IMR-90 (cell line): ENCODE measurements around the gene JAKMIP1. TPM values are rescaled to one million over a fixed set of nuclear protein-coding genes. Genes with fewer than 3 reads are reported as not detected.

Experiments
- ATAC-seq: fragments of 200-7000 bp; cut with Tn5 transposase; 2 replicates; pipeline ENCODE4 v1.9.1; 2020; ENCODE audit warnings: low read depth, mild to moderate bottlenecking, moderate library complexity
- BruUV-seq: library from RNA; stranded (reverse); fragments of 400-500 nt; replicated peaks from 2 replicates; lab custom pipeline; 2021; lab: Mats Ljungman, UMichigan
- CTCF ChIA-PET: fragments of 300-600 bp; formaldehyde crosslinking; extraction: SDS; loops from one replicate; lab custom pipeline; 2021; ENCODE audit warnings: antibody characterized with exemption; lab: Yijun Ruan, JAX
- POLR2A ChIA-PET: fragments of 300-600 bp; sonication (Branson Sonifier 250); formaldehyde crosslinking; loops from one replicate; lab custom pipeline; 2022; ENCODE audit warnings: antibody characterized with exemption; ENCODE audit not compliant: unreplicated experiment; lab: Charles Lee
- DNase-seq: peaks from one replicate; pipeline ENCODE4 v3.0.0; 2013
- H2AFZ ChIP-seq: replicated peaks from 2 replicates; pipeline ENCODE3; 2013; ENCODE audit warnings: low read length, mild to moderate bottlenecking; ENCODE audit not compliant: poor library complexity
- H2AK5ac ChIP-seq: 2 replicates; pipeline ENCODE4 v1.6.1; 2013; ENCODE audit warnings: low read depth, low read length, inconsistent platforms
- H2AK9ac ChIP-seq: replicated peaks from 2 replicates; pipeline ENCODE3; 2013; ENCODE audit warnings: mild to moderate bottlenecking, low read depth, low read length, moderate library complexity; ENCODE audit not compliant: poor library complexity
- H2BK120ac ChIP-seq: 2 replicates; pipeline ENCODE4 v1.6.1; 2013; ENCODE audit warnings: low read depth, low read length, inconsistent platforms
- H2BK15ac ChIP-seq: 3 replicates; pipeline ENCODE4 v1.6.1; 2013; ENCODE audit warnings: low read depth, low read length, inconsistent platforms
- H2BK20ac ChIP-seq: 2 replicates; pipeline ENCODE4 v1.6.1; 2013; ENCODE audit warnings: low read depth, mild to moderate bottlenecking, inconsistent platforms, low read length, moderate library complexity
- H2BK5ac ChIP-seq: 2 replicates; pipeline ENCODE4 v1.6.1; 2013; ENCODE audit warnings: mild to moderate bottlenecking, low read depth, low read length, inconsistent platforms; ENCODE audit not compliant: poor library complexity, severe bottlenecking
- H3K14ac ChIP-seq: replicated peaks from 2 replicates; pipeline ENCODE4 v1.6.1; 2013; ENCODE audit warnings: low read depth, low read length, inconsistent platforms
- H3K18ac ChIP-seq: 2 replicates; pipeline ENCODE4 v1.6.1; 2013; ENCODE audit warnings: low read depth, low read length, control low read depth
- H3K23ac ChIP-seq: 2 replicates; pipeline ENCODE4 v1.6.1; 2013; ENCODE audit warnings: low read depth, low read length, inconsistent platforms
- H3K27ac ChIP-seq: 2 replicates; pipeline ENCODE4 v1.5.1; 2013; ENCODE audit warnings: mild to moderate bottlenecking, control low read depth, low read length; ENCODE audit not compliant: insufficient read depth
- H3K27me3 ChIP-seq: 2 replicates; pipeline ENCODE4 v1.6.1; 2013; ENCODE audit warnings: low read length; ENCODE audit not compliant: control insufficient read depth, insufficient read depth
- H3K36me3 ChIP-seq: 2 replicates; pipeline ENCODE4 v1.6.1; 2013; ENCODE audit warnings: low read length, mixed read lengths; ENCODE audit not compliant: control insufficient read depth, insufficient read depth
- H3K4ac ChIP-seq: 2 replicates; pipeline ENCODE4 v1.6.1; 2013; ENCODE audit warnings: low read depth, low read length, inconsistent platforms
- H3K4me1 ChIP-seq: 2 replicates; pipeline ENCODE4 v1.6.1; 2013; ENCODE audit warnings: low read length, mixed read lengths; ENCODE audit not compliant: control insufficient read depth, insufficient read depth
- H3K4me2 ChIP-seq: 2 replicates; pipeline ENCODE4 v1.6.1; 2013; ENCODE audit warnings: low read depth, mild to moderate bottlenecking, control low read depth, low read length, moderate library complexity
- H3K4me3 ChIP-seq: 2 replicates; pipeline ENCODE4 v1.5.1; 2013; ENCODE audit warnings: low read depth, mild to moderate bottlenecking, control low read depth, low read length, moderate library complexity; ENCODE audit not compliant: insufficient read depth
- H3K56ac ChIP-seq: 2 replicates; pipeline ENCODE4 v1.6.1; 2013; ENCODE audit warnings: low read length, inconsistent platforms; ENCODE audit not compliant: insufficient read depth; ENCODE audit errors: extremely low read depth
- H3K79me1 ChIP-seq, 2 experiments: 2 replicates each; pipeline ENCODE4 v1.6.1; 2013; ENCODE audit warnings: low read length in 2 of 2, inconsistent platforms in 1 of 2, low read depth in 1 of 2
- H3K9ac ChIP-seq: 2 replicates; pipeline ENCODE4 v1.6.1; 2013; ENCODE audit warnings: low read depth, low read length, control low read depth
- H3K9me1 ChIP-seq: 2 replicates; pipeline ENCODE4 v1.6.1; 2013; ENCODE audit warnings: low read length, inconsistent platforms; ENCODE audit not compliant: insufficient read depth
- H3K9me3 ChIP-seq: 2 replicates; pipeline ENCODE4 v1.6.1; 2013; ENCODE audit warnings: low read length; ENCODE audit not compliant: control insufficient read depth, insufficient read depth
- H4K20me1 ChIP-seq: 2 replicates; pipeline ENCODE4 v1.6.1; 2013; ENCODE audit warnings: low read length, inconsistent platforms; ENCODE audit not compliant: insufficient read depth
- H4K5ac ChIP-seq: 2 replicates; pipeline ENCODE4 v1.6.1; 2013; ENCODE audit warnings: mild to moderate bottlenecking, low read depth, low read length, control low read depth
- H4K8ac ChIP-seq, 2 experiments: 2 replicates each; pipeline ENCODE4 v1.6.1; 2013; ENCODE audit warnings: low read depth in 2 of 2, low read length in 2 of 2, control low read depth in 1 of 2, inconsistent platforms in 1 of 2
- H4K91ac ChIP-seq: 2 replicates; pipeline ENCODE4 v1.6.1; 2013; ENCODE audit warnings: low read depth, low read length, inconsistent platforms; ENCODE audit not compliant: insufficient read depth
- BHLHE40 ChIP-seq: fragments of 150-350 bp; IDR thresholded peaks from 2 replicates; pipeline ENCODE4 v1.6.1; 2016; ENCODE audit warnings: mild to moderate bottlenecking, low read depth, low read length
- CHD1 ChIP-seq: IDR thresholded peaks from 2 replicates; pipeline ENCODE4 v1.6.1; 2012; ENCODE audit warnings: low read depth, low read length, improper control_type of control experiment
- FOS ChIP-seq: fragments of 150-350 bp; IDR thresholded peaks from 2 replicates; pipeline ENCODE4 v1.6.1; 2016; ENCODE audit warnings: low read depth, low read length
- MAFK ChIP-seq: IDR thresholded peaks from 2 replicates; pipeline ENCODE4 v1.6.1; 2012; ENCODE audit warnings: low read depth, low read length, improper control_type of control experiment
- MAZ ChIP-seq: IDR thresholded peaks from 2 replicates; pipeline ENCODE4 v1.6.1; 2012; ENCODE audit warnings: low read depth, mild to moderate bottlenecking, low read length, improper control_type of control experiment, moderate library complexity, borderline replicate concordance
- MXI1 ChIP-seq: IDR thresholded peaks from 2 replicates; pipeline ENCODE4 v1.6.1; 2012; ENCODE audit warnings: low read depth, mild to moderate bottlenecking, low read length, moderate library complexity, borderline replicate concordance
- NFE2L2 ChIP-seq: fragments of 150-350 bp; IDR thresholded peaks from 2 replicates; pipeline ENCODE4 v1.6.1; 2016; ENCODE audit warnings: low read depth, mild to moderate bottlenecking, low read length
- RAD21 ChIP-seq: IDR thresholded peaks from 2 replicates; pipeline ENCODE4 v1.6.1; 2012; ENCODE audit warnings: low read length, improper control_type of control experiment
- RCOR1 ChIP-seq: IDR thresholded peaks from 2 replicates; pipeline ENCODE4 v1.6.1; 2012; ENCODE audit warnings: mild to moderate bottlenecking, low read length, improper control_type of control experiment; ENCODE audit not compliant: insufficient replicate concordance
- RFX5 ChIP-seq: IDR thresholded peaks from 2 replicates; pipeline ENCODE4 v1.8.0; 2012; ENCODE audit warnings: low read depth, mild to moderate bottlenecking, low read length, moderate library complexity
- SMC3 ChIP-seq: fragments of 150-350 bp; IDR thresholded peaks from 2 replicates; pipeline ENCODE4 v1.6.1; 2016; ENCODE audit warnings: low read depth, mild to moderate bottlenecking, antibody characterized with exemption, low read length, moderate library complexity
- WGBS, 2 experiments: methylation state at CpG; one replicate each; pipeline versions ENCODE4 v1.1.5 to v1.1.7; 2013; ENCODE audit warnings: missing lambda C conversion rate in 2 of 2; ENCODE audit not compliant: insufficient read length in 1 of 2; ENCODE audit errors: extremely low coverage in 2 of 2; 5-methylcytosine and 5-hydroxymethylcytosine counted together
- dilution Hi-C: fragments of 300-500 bp; cut with HindIII; formaldehyde crosslinking; loops from one replicate; pipeline ENCODE4 v1.14.3; 2018; ENCODE audit warnings: low sequenced_read_pairs; ENCODE audit not compliant: unreplicated experiment
- in situ Hi-C: fragments of 300-500 bp; cut with MboI; formaldehyde crosslinking; loops from 3 replicates; pipeline ENCODE4 v1.14.3; 2019; ENCODE audit warnings: low sequenced_read_pairs, inconsistent platforms, mixed read lengths
- intact Hi-C: fragments of 100-400 bp; cut with micrococcal nuclease; formaldehyde crosslinking; loops from 2 replicates; pipeline ENCODE4 v1.10.0; 2022
- polyA plus RNA-seq, 3 experiments: library from polyadenylated mRNA; depleted of rRNA; stranded (reverse); fragments of >200 nt; gene quantifications; 2 replicates each; pipeline ENCODE4 v1.2.3, GENCODE V29; 2012; ENCODE audit warnings: low replicate concordance in 1 of 3
- total RNA-seq: library from RNA; depleted of rRNA; stranded (reverse); fragments of >200 nt; gene quantifications from 2 replicates; pipeline ENCODE4 v1.2.3, GENCODE V29; 2012
- TF ChIP-seq, protein P1 (sequence below): conservative IDR thresholded peaks from 2 replicates; pipeline ENCODE4 v1.5.1; 2012; ENCODE audit warnings: mild to moderate bottlenecking, low read depth, low read length, improper control_type of control experiment
- TF ChIP-seq, protein P2 (sequence below): fragments of 150-350 bp; IDR thresholded peaks from 2 replicates; pipeline ENCODE4 v1.6.1; 2016; ENCODE audit warnings: low read depth, mild to moderate bottlenecking, low read length, moderate library complexity, borderline replicate concordance
- TF ChIP-seq, protein P3 (sequence below): fragments of 150-350 bp; IDR thresholded peaks from 2 replicates; pipeline ENCODE4 v1.6.1; 2017; ENCODE audit warnings: mild to moderate bottlenecking, antibody characterized with exemption, low read length, low read depth

Gene JAKMIP1
- total and polyA plus RNA-seq, 2 of the 4 experiments (the other 2 are of a cell fraction): not detected

DNA sequence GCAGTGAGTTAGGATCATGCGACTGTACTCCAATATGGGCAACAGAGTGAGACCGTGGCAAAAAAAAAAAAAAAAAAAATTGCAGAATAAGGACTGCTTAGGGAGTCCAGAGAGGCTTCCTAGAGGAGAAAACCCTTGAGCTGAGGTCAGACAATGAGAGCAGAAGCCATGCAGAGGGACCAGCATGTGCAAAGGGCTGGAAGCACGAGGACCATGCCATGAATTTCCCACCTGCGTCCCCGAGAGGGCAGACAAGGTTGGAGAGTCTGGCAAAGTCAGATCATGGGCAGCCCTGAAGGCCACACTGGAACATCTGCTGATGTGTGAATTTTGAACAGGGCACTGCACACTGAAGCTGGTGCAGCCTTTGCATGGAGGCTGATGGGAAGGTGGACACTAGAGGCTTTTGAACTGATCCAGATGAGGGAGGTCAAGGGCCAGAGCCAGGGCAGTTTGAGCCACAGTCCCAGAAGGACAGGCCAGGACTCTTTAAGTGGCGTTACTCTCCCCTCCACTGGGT is 6.5 kb upstream of the JAKMIP1 start:
- H4K8ac ChIP-seq: no peak overlapping the region
- intact Hi-C loops (no loop called here), dilution Hi-C loops (no loop called here), in situ Hi-C loops (no loop called here)
- 55% methylated on average over 5 of the region's 6 CpGs; no CpG with 5 or more reads in 1 of the 2 experiments for WGBS, 2 experiments
- no peaks in the 10 kb centered on the region for H3K9me1 ChIP-seq
- no peak overlapping the region for H3K23ac ChIP-seq
- no peak for DNase-seq
- no peak overlapping the region for H2AK9ac ChIP-seq
- H2AFZ ChIP-seq: no peak overlapping the region
- BruUV-seq: no TSS peak
- H3K9ac ChIP-seq: no peak overlapping the region
- H3K79me1 ChIP-seq: no peaks in the 10 kb centered on the region
- H3K4ac ChIP-seq: no peak overlapping the region
- no peak overlapping the region for H2BK15ac ChIP-seq
- no peaks in the 10 kb centered on the region for H3K9me3 ChIP-seq
- no peak overlapping the region for H2AK5ac ChIP-seq
- ChIA-PET POLR2A (no interaction called here), CTCF (interaction anchor here (0.7 kb wide), 1 partner anchor 32 kb away, joined by 5 read pairs; no protein-coding TSS in a partner anchor)
- no peak overlapping the region for H3K4me3 ChIP-seq
- peaks cover 3% of the 10 kb centered on the region; the same call in 1 of the 2 replicates for H3K27me3 ChIP-seq
- no peak for ATAC-seq
- H4K5ac ChIP-seq: no peak overlapping the region
- TF ChIP-seq MXI1 (no peak), FOS (no peak), CHD1 (no peak), MAFK (no peak), BHLHE40 (no peak), RFX5 (no peak), SMC3 (no peak), NFE2L2 (no peak), RCOR1 (no peak), RAD21 (no peak), MAZ (no peak)
- TF ChIP-seq, protein P1, sequence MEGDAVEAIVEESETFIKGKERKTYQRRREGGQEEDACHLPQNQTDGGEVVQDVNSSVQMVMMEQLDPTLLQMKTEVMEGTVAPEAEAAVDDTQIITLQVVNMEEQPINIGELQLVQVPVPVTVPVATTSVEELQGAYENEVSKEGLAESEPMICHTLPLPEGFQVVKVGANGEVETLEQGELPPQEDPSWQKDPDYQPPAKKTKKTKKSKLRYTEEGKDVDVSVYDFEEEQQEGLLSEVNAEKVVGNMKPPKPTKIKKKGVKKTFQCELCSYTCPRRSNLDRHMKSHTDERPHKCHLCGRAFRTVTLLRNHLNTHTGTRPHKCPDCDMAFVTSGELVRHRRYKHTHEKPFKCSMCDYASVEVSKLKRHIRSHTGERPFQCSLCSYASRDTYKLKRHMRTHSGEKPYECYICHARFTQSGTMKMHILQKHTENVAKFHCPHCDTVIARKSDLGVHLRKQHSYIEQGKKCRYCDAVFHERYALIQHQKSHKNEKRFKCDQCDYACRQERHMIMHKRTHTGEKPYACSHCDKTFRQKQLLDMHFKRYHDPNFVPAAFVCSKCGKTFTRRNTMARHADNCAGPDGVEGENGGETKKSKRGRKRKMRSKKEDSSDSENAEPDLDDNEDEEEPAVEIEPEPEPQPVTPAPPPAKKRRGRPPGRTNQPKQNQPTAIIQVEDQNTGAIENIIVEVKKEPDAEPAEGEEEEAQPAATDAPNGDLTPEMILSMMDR: no peak
- TF ChIP-seq, protein P2, sequence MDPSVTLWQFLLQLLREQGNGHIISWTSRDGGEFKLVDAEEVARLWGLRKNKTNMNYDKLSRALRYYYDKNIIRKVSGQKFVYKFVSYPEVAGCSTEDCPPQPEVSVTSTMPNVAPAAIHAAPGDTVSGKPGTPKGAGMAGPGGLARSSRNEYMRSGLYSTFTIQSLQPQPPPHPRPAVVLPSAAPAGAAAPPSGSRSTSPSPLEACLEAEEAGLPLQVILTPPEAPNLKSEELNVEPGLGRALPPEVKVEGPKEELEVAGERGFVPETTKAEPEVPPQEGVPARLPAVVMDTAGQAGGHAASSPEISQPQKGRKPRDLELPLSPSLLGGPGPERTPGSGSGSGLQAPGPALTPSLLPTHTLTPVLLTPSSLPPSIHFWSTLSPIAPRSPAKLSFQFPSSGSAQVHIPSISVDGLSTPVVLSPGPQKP: no peak
- TF ChIP-seq, protein P3, sequence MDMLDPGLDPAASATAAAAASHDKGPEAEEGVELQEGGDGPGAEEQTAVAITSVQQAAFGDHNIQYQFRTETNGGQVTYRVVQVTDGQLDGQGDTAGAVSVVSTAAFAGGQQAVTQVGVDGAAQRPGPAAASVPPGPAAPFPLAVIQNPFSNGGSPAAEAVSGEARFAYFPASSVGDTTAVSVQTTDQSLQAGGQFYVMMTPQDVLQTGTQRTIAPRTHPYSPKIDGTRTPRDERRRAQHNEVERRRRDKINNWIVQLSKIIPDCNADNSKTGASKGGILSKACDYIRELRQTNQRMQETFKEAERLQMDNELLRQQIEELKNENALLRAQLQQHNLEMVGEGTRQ: no peak
- no peaks in the 10 kb centered on the region for H4K20me1 ChIP-seq
- no peaks in the 10 kb centered on the region for H3K36me3 ChIP-seq
- no peak overlapping the region for H3K56ac ChIP-seq
- no peak overlapping the region for H3K4me2 ChIP-seq
- no peak overlapping the region for H3K27ac ChIP-seq
- H3K14ac ChIP-seq: no peak overlapping the region
- H2BK20ac ChIP-seq: no peak overlapping the region
- H3K4me1 ChIP-seq: no peaks in the 10 kb centered on the region
- H3K18ac ChIP-seq: no peak overlapping the region
- no peak overlapping the region for H2BK120ac ChIP-seq
- H4K91ac ChIP-seq: no peak overlapping the region
- H2BK5ac ChIP-seq: no peak overlapping the region
